ENCODE results near the gene EID2.

DNA sequence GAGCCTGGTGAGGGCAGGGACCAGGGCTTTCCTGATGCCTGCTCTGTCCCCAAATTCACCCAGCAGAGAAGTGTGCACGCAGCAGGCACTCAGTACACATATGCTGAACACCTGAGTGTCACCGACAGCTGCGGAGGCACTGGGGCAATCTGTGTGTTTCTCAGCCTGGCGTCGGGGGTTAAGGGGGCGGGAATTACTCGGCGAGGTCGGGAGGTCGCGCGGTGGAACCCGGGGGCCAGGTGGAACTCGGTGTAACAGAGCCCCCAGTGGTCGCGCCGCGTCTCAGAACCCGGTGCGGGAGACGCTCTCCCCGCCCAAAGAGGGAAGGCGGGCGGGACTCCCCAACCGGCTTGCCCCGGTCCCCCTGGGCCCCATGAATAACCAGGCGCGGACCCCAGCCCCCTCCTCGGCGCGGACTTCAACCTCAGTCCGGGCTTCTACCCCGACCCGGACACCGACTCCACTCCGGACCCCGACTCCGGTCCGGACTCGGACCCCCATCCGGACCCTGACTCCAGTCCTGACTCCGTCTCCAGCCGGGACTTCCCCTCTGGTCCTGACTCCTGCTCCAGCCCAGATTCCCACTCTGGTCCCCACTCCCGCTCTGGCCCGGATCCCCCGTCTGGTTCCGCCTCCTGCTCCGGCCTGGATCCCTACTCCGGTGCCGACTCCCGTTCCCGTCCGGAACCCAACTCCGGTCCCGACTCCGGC is 25.0 kb downstream of the EID2 start, which contains the start of gene SELENOV:
- TF ChIP-seq CTCF (IDR thresholded peaks at IDR 0.05), result no peak
- no peak for TF ChIP-seq POLR2A (IDR thresholded peaks at IDR 0.05)
